GM19467 (cell line): ENCODE data around the gene RPS19.
A peak's percentile ranks its signal among the peaks of the same experiment; 100 is the strongest.
"Not testable (repeated sequence)": the region's sequence is repeated elsewhere in the genome, so short reads cannot be mapped to it uniquely, and the experiment has no call there.

Experiments used
- ATAC-seq: cut with Tn5 transposase; IDR thresholded peaks from one replicate; pipeline ENCODE4 v1.9.1; 2021; ENCODE audit warnings: mild to moderate bottlenecking, moderate library complexity; ENCODE audit not compliant: unreplicated experiment

Gene RPS19

GRCh38 chr19:41859213-41859617 is 840 bp upstream of the RPS19 start:
- ATAC-seq = no peak

GRCh38 chr19:41860419-41861115 is 512 bp downstream of the RPS19 start:
- no peak for ATAC-seq

GRCh38 chr19:41861116-41861768 is 1.2 kb downstream of the RPS19 start:
- ATAC-seq = no peak

GRCh38 chr19:41861846-41862245 is 1.8 kb downstream of the RPS19 start:
- no peak for ATAC-seq

- no peak for ATAC-seq
Observed at GRCh38 chr19:41862445-41862986, 2.5 kb downstream of the RPS19 start.

- ATAC-seq = no peak
Observed at GRCh38 chr19:41863209-41863931, 3.3 kb downstream of the RPS19 start.

GRCh38 chr19:41864374-41864773 is 4.3 kb downstream of the RPS19 start:
- ATAC-seq = no peak

GRCh38 chr19:41866284-41866683 is 6.2 kb downstream of the RPS19 start:
- no peak for ATAC-seq

GRCh38 chr19:41868120-41868988 is 8.3 kb downstream of the RPS19 start:
- ATAC-seq = no peak

GRCh38 chr19:41868989-41869300 is 8.9 kb downstream of the RPS19 start:
- ATAC-seq = no peak

- ATAC-seq = no peak
Observed at GRCh38 chr19:41869374-41869955, 9.4 kb downstream of the RPS19 start.

- no peak for ATAC-seq
Observed at GRCh38 chr19:41870401-41870873, 10.4 kb downstream of the RPS19 start.

GRCh38 chr19:41871573-41872383 is 11.7 kb downstream of the RPS19 start:
- peak; percentile 43 for ATAC-seq

GRCh38 chr19:41872384-41872774 is 12.3 kb downstream of the RPS19 start:
- ATAC-seq = no peak

- ATAC-seq = no peak
Observed at GRCh38 chr19:41872775-41873647, 13.0 kb downstream of the RPS19 start.

- ATAC-seq = not testable (repeated sequence)
Observed at GRCh38 chr19:41875973-41876372, 15.9 kb downstream of the RPS19 start.

- peak; percentile 56 for ATAC-seq
Observed at GRCh38 chr19:41876847-41877832, 17.1 kb downstream of the RPS19 start, which contains the start of gene CD79A. Gene CD79A, plus strand, starts transcription at chr19:41877279. Its CDS starts 26 bp downstream, at chr19:41877305.
